WI38 (cell line): ENCODE data around the gene CYP4B1.

Source experiments
- H3K4me3 ChIP-seq: 2 replicates; pipeline ENCODE4 v1.5.1; 2011; ENCODE audit warnings: low read depth, mild to moderate bottlenecking, control low read depth, low read length
- TF ChIP-seq, protein P1 (sequence below): IDR thresholded peaks from 2 replicates; pipeline ENCODE4 v1.5.1; 2012; ENCODE audit warnings: low read depth, mild to moderate bottlenecking, control low read depth, low read length

Gene CYP4B1

GRCh38 chr1:46757956-46758528 is 40.8 kb upstream of the CYP4B1 start:
- no peak overlapping the region for H3K4me3 ChIP-seq
- TF ChIP-seq, protein P1, sequence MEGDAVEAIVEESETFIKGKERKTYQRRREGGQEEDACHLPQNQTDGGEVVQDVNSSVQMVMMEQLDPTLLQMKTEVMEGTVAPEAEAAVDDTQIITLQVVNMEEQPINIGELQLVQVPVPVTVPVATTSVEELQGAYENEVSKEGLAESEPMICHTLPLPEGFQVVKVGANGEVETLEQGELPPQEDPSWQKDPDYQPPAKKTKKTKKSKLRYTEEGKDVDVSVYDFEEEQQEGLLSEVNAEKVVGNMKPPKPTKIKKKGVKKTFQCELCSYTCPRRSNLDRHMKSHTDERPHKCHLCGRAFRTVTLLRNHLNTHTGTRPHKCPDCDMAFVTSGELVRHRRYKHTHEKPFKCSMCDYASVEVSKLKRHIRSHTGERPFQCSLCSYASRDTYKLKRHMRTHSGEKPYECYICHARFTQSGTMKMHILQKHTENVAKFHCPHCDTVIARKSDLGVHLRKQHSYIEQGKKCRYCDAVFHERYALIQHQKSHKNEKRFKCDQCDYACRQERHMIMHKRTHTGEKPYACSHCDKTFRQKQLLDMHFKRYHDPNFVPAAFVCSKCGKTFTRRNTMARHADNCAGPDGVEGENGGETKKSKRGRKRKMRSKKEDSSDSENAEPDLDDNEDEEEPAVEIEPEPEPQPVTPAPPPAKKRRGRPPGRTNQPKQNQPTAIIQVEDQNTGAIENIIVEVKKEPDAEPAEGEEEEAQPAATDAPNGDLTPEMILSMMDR: no peak

GRCh38 chr1:46760558-46761166 is 38.2 kb upstream of the CYP4B1 start:
- TF ChIP-seq, protein P1: no peak

DNA sequence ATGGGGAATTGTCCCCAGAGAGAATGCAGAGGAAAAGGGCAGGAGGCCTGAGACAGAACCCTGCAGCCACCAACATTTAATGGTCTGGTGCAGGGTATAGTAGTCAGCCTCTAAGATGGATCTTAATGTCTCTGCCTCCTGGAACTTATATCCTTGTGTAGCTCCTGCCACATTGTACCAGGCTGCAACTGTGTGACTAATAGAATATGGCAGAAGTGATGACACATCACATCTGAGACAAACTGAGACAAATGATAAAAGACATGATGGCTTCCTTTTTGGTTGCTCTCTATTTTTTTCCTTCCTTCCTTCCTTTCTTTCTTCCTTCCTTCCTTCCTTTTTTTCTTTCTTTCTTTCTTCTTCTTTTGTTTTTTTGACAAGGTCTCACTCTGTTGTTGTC is 37.1 kb upstream of the CYP4B1 start:
- no peak overlapping the region for H3K4me3 ChIP-seq
- TF ChIP-seq, protein P1: no peak

More at GRCh38 chr1:46760558-46761166, 38.2 kb upstream of the CYP4B1 start:
- no peak overlapping the region for H3K4me3 ChIP-seq

- no peak overlapping the region for H3K4me3 ChIP-seq
- TF ChIP-seq, protein P1: no peak
Measured at GRCh38 chr1:46764402-46764801, 34.4 kb upstream of the CYP4B1 start.

DNA sequence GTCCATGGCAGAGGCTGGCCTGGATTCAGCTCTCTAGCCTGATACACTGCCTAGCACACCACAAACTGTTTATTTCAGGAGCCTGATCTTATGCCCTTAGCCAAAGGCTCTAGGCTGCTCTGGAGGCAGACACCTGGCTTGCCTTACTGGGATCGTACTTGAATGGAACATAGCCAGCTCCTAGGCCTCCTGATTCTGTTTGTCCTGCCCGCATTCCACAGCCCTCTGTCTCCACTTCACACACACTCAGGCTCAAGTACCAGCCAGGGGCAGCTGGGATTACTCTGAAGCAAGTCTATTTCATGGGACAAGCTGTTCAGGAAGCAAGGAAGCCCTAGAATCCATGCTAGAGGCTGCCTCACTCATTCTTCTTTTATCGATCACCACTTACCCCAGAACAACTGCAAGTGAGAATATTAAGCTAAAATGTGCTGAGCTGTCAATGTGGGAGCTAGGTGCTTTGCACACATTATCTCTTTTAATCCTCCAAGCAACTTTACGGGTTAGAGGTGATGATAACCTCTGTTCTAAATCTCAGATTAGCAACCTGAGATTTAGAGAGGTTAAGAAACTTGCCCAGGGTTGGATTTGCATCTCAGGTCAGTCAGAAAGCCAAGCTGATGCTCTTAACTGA is 31.1 kb upstream of the CYP4B1 start:
- TF ChIP-seq, protein P1: no peak
- no peak overlapping the region for H3K4me3 ChIP-seq

DNA sequence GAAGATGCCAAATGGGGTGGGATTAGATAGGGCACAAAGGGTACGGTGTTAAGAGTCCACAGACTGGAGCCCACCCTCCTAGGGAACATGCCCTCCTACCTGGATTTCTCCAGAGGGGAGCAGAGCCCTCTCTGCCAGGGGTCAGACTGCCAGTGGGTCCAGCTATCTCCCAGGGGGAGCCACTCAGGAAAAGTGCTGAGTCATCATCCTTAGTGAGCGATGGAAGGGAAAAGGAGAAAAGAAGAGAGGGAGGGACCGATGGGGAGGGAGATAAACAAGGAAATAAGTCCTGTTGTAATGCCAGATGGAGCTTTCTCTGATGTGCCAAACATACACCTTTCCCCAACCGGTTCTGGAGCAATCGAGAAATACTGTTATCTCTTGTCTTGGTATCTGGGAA is 30.4 kb upstream of the CYP4B1 start:
- TF ChIP-seq, protein P1: no peak

More for the DNA sequence above, 30.4 kb upstream of the CYP4B1 start:
- no peak overlapping the region for H3K4me3 ChIP-seq
